ENCODE data around the gene TAOK2.
"Not testable (repeated sequence)": the region's sequence is repeated elsewhere in the genome, so short reads cannot be mapped to it uniquely, and the experiment has no call there.

TAOK2 gene

DNA sequence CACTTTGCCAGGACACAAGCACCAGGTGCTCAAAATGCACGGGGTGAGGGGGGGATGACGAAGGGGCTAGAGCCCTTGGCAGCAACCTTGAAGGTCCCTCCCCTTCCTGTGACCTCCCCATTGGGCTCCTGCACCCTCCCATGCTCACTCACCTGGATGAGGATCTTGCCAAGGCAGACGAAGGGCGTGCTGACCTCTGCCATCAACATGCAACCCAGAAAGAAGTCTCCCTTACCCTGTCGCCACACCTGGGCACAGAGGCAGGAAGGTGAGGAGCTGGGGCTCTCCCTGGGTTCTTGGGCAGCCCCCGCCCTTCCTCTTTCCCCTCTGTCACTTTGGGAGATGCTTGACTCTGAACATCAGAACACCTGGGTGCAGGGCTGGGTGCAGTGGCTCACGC lies 51.9 kb downstream of the TAOK2 start:
- no peak for DNase-seq

GRCh38 chr16:30026449-30026848 lies 52.8 kb downstream of the TAOK2 start:
- DNase-seq = no peak

DNA sequence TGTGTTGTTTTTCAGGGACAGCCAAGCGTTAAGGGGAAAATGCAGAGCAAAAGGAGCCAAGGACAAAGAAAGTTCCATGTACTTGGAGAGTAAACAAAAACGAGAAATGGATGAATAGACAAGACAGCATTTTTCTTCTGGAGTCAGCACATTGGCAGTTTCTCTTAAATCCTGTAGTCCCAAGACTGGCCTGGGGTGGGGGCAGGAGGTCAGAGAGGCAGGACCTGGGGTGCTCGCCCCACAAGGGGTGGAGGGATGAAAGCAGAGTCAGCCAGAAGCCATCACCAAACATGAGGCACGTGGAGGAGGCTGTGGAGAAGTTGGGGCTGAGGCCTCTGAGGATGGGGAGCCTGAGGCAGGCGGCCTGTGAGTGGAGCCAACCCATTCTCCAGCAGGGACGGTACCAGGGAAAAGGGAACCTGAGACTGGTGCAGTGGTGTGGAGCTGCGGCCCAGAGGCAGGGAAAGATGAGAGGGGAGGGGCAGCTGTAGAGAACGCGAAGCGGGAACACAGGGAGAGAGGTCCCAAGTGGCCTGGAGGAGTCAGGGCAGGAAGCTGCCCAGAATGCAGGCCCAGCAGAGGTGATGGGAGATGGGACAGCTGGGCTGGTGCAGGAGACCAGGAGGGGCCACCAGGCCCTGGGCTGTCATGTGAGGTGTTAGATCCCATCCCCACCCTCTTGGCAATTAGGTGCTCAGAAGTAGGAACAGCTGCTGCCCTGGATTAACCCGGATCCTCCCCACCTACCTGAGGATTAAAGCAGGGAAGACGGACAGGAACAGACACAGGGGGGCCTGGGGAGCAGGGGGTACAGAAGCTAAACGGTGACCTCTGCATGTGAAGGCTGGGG lies 54.1 kb downstream of the TAOK2 start:
- peak; percentile 99 for DNase-seq

DNA sequence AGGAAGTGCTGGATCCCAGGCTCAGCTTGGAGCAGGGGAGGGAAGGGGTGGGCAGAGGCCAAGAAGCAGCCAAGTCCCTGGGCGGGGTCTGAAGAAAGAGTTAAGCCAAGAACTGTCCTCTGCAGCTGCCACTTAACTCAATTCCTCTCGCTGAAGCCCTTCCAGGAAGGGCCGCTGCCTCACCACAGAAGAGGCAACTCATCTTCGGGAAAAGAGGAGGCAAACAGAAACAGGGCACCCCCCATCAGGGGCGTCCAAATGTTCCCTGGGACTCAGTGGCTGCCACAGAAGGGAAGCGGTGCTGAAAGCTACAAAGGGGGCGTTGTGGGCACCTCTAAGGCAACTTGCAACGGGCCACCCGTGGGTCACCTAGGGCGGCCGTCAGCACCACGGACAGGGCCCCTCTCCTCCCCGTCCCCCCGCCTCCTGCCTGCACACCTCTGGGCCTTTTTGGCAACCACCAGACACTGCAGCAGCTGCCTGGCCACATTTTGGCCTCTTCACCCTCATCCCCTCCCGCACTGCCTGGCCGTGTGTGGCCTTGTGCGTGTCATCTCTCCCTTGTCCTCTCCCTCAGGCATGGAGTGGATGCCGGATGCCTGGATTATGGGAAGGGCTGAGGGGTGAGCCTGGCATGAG lies 54.9 kb downstream of the TAOK2 start:
- no peak for DNase-seq

GRCh38 chr16:30030011-30030685 lies 56.5 kb downstream of the TAOK2 start:
- peak; percentile 78 for DNase-seq

DNA sequence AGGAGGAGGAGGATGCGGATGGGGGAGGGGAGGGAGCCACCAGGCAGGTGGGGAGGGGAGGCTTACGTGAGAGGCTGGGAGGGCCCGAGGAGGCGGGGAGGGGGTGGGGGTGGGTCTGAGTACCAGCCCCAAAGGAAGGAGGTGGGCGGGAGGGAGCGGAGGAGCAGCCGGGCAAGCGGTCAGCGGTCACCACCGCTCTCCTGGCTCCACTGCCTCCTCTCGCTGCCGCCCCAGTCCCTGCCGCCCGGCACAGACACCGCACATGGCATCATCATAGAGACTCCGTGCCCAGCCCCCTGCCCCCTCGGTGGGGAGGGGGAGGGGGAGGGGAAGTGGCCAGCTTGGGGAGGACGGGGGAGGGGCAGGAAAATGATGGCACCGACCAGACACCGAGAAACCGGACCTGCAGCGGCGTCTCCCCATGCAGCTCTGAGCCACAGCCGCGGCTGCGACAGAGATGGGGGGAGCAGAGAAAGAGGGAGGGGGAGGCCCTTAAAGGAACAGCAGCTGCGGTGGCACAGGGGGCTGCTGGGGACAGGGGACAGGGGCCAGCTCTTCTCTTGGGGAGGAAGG lies 57.3 kb downstream of the TAOK2 start, which contains the start of gene TLCD3B:
TLCD3B (minus strand) TSS at position 431 of the 573 bp plus-strand sequence. CDS start 744 bp downstream, outside the sequence.
- DNase-seq = peak; percentile 84

- DNase-seq = no peak
Observed at GRCh38 chr16:30031477-30031918, 57.8 kb downstream of the TAOK2 start.

DNA sequence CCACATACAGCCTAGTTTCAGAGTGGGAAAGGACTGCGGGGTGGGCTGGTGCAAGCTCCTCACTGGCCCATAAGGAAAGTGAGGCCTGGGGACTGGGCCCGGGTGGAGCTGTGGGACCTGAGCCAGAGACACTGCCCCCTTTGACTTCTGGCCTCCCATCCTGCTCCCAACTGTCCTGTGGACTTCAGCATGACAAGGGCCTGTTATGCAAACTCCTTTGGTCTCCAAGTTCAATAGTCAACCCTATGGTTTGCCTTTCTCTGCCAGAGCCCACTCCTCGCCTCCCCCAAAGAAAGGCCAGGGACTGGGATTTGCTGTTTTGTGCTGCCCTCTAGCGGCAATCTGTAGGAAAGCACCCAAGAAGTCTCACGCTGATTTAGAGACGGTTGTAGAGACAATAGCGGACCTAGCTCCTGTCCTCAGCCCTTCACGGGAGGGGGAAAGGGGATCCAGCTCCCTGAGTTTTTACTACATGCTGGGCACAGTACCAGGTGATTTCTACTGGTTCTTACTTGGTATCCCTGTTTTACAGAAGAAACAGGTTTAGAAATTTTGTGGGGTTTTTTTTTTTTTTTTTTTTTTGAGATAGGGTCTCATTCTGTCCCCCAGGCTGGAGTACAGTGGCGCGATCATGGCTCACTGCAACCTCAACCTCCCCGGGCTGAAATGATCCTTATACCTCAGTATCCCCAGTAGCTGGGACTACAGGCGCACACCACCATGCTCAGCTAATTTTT lies 58.6 kb downstream of the TAOK2 start:
- peak; percentile 89 for DNase-seq

- no peak for DNase-seq
Observed at GRCh38 chr16:30033270-30033669, 59.6 kb downstream of the TAOK2 start.

DNA sequence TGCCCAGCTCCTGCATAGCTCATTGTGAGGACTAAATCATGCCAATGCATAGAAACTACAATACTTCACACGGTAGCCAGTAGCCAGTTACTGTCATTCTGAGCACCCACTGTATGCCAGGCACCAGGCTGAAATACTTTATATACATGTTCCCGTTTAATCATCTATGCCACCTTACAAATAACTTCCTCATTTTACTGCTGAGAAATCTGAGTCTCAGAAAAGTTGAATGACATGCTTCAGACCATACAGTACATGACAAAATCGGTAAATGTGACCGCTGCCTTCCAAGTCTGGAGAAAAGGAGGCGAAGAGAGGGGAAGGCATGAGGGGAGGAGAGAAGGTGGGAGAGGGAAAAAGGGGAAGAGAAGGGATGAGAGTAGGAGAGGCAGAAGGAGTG lies 66.6 kb downstream of the TAOK2 start:
- DNase-seq = no peak

DNA sequence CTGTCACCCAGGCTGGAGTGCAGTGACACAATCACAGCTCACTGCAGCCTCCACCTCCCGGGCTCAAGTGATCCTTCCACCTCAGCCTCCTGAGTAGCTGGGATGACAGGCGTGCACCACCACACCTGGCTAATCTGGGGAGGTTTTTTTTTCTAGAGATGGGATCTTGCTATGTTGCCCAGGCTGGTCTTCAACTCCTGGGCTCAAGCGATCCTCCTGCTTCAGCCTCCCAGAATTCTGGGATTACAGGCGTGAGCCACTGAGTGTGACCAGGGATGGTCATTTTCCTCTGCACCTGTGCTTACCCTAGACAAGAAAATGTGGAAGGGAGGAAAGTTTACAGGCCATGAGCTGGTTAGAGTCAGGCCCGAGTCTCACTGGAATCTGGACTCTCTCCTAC lies 67.0 kb downstream of the TAOK2 start:
- DNase-seq = not testable (repeated sequence)

GRCh38 chr16:30041841-30042240 lies 68.2 kb downstream of the TAOK2 start:
- DNase-seq = peak; percentile 16
